Stimulated activated CD4-positive, alpha-beta T cell treated with anti-CD3 and anti-CD28 coated beads, TNF-alpha, amount 100 ng/mL, for 4 hours (primary cell): ENCODE data around the gene RAB2B.
"Not testable (repeated sequence)": the region's sequence is repeated elsewhere in the genome, so short reads cannot be mapped to it uniquely, and the experiment has no call there.

Experiments
- DNase-seq, 3 experiments: peaks; one replicate each; pipeline ENCODE4 v3.0.0-alpha.2; 2020; ENCODE audit warnings: low read depth in 3 of 3

RAB2B gene

DNA sequence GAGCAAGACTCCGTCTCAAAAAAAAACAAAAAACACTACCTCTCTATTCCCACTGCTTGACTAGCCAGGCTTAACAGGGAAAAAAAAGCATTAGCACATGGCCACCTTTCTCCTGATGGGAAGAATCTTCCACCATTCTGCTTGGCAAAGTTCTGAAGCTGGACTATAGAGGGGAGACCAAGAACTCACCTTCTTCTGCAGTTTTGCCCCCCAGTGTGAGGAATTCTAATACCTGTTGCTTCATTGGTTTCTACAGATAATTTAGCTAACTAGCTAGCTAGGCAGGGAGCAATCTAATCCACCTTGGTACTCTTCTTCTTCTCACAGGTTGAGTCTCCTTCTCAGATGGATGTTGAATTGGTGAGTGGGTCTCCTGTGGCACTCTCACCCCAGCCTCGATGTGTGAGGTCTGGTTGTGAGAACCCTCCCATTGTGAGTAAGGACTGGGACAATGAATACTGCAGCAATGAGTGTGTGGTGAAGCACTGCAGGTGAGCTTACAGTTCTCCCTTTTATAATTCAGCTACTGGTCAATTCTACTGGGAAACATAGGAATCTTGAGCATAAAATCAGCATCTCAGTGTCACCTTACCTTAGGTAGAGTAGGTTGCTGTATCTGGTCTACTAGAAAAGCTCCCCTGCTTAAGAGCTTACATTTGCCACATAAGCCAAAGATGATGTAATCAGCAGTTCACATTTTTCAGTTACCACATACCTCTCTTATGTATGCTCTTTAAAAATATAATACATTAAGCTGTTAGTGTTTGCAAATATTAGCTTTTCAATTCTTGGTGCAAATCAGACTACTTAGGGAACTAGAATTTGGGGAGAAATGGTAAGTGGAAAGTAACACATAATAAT lies 18.4 kb upstream of the RAB2B start:
- no peak for DNase-seq

DNA sequence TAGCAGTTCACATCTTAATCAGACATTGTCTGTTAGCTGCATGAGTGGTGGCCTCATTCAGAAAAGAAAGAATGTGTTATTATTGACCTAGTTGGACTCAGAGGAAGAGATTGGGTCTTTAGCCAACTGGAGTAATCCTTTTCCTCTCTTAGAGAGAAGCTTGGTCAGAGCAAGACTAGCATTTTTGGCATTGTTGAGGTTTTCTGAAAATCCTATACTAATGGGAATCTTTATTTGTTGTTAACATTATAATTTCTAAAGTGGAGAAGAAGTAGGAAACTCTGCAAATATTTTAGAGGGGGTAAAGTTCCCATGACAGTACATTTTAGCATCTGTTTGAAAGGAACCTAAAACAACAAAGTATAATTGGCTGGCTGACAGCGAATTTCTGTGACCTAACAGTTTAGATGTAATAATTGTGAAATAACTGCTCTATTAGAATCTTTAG lies 9.9 kb upstream of the RAB2B start:
- no peak for DNase-seq

DNA sequence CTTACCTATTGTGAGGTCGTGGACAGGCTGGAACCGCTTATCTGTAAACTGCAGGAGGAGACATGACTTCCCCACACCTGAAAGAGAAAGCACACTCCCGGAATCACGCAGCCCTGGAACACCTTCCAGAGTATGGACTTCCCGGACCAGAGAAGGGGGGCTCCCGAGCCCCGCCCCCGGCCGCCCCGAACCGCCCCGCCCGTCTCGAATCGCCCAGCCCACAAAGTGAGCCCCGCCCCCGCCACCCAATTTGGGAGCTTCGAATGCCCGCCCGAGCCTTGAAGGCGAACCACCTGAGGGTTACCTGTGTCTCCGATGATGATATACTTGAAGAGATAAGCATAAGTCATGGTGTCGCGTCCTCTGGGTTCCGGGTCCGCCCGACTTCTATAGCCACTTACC lies 235 bp downstream of the RAB2B start:
- peak; percentile 72 to 80 (median 75) for DNase-seq

DNA sequence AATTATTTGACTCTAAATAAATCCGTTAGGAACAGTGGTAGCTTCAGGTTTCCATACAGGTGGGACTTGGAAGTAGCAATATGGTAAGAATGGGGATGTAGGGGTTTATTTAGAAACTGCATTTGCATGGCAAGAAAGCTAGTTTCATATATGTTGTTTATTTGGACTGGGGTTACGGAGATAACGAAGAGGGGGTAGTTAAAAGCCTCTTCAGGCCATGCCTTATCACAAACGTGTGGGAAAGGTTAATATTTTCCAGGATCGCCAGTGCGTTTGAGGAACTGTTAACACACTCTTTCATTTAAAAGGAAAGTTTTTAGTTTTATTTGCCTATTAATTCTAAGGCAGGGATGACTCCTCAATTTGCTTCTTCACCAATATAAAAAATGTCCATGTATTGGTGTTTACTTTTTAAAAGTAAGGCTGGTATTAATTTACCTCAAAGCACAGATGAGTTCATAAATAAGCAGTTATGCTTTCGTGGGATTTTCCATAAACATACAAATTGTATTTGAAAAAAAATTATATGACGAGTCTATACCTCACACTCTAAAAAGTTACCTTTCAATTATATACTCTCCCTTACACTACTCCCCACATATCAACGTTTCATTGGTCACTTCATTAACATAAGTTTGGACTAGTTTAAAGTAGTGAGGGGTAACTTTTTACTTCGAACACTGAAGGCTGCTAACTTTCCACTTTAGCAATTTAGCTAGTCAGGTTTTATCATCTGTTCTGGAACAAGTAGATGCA lies 814 bp downstream of the RAB2B start:
- DNase-seq = no peak

DNA sequence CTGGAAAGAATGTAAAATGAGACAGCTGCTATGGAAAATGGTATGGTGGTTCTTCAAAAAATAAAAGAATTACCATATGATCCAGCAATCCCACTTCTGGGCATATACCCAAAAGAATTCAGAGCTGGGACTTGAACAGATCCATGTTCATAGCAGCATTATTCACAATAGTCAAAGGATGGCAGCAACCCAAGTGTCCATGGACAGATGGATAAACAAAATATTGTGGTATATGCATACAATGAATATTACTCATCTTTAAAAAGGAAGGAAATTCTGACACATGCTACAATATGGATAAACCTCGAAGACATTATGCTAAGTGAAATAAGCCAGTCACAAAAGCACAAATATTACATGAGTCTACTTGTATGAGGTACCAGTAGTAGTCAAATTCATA lies 9.1 kb downstream of the RAB2B start:
- no peak for DNase-seq

DNA sequence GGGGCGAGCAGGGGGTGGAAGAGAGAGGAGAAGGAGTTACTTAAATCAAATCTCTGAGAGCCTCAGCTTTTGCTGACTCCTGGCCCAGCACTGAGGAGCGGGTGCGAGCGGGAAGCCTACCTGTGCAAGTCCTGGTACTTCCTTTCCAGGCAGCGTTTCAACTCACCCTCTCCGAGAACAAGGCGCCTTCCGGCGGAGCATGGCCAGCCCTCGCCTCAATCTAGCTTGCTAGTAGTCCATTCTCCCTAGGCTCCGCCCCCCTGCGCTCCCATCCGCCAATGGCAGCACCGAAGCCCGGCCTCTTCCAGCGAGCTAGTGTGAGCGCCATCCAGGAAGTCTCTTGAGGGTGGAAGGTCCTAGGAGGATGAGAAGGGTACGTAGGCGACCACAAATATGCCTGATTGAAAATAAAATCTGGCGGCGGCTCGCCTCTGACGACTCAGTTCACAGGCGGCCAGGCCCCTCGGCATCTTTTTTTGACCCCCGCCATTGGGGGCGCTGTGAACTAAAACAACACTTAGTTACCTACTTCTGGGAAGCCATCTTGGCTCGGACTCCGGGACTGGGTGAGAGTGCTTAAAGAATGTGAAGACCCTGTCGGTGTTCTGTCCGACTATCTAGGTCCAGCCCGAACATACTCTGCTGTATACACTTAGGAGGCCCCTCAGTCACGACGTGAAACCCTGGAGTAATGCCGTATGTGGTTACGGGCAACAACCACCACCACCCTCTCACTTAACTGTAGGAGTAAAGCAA lies 20.7 kb downstream of the RAB2B start, which contains the start of gene CHD8:
Gene CHD8 (minus strand): TSS at position 212 of the 756 bp plus-strand sequence. CDS start 24,480 bp downstream, outside the sequence.
- DNase-seq = peak; percentile 93 to 99 (median 98)

DNA sequence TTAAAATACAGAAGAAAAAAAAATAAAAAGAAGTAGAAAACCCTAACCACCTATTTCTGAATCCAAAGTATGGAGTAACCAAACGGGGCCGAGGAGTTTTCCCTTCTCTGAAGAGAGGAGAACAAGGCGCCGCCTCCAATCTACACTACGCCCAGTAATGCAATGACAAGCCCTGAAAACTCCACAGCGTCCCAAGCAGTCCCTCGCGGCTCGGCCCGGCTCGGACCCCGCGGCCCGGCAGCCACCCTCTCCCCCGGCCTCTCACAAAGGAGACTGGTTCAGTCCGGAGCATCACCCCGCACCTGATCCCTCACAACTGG lies 21.2 kb downstream of the RAB2B start:
- no peak for DNase-seq

DNA sequence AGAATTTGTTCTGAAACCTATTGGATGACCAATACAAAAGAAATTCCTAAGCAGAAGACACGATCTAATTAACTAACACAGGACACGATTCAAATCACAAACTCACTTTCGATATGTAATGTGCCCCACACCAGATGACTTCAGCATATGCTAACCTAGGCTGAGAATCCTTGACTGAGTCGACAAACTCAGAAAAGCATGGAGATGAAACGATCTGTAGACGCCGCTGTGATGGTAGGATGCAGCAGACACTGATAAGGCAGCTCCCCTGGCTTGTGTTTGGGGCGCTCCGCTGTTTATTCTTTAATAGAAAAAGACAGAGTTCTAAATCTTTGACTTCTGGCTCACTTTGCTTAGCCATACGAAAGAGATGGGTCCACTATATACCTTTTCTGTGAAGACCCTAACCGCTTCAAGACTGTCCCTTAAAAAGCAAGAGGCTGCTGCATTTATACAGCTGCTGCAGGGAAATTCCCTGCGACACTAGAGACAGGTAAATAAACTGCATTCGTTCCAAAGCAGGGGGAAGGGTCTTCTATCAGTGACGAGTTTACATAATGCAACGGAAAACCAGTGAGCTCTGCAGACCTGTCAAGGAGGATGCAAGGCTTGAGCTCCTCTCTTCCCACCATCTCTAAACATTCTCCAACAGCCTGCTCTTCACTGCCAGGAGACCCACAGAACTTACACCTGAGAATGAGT lies 21.8 kb downstream of the RAB2B start:
- no peak for DNase-seq

DNA sequence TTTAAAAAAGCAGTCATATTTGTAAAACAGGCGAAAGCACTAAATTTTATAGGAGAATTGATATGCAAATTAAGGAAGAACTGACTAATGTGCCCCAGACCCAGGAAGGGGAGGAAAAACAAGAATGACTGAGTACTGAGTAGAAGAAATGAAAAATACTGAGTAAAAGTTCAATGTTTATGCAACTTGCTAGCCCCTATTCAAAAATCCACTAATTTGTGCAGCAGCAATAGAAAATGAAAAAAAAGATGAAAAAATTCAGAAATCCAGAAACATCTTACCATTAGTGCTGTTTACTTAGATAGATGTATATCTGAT lies 26.9 kb downstream of the RAB2B start:
- no peak for DNase-seq

DNA sequence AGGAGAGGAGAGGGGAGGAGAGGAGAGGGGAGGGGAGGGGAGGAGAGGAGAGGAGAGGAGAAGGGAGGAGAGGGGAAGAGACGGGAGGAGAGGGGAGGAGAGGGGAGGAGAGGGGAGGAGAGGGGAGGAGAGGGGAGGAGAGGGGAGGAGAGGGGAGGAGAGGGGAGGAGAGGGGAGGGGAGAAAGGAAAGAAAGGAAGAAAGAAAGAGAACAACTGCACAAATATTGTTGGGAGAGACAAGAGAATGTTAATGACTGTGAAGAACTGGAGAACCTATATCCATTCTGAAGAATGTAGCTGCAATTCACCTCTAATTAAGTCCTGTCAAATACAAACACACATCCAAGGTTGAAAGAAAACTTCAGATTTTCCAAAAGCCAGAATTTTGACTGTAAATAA lies 34.1 kb downstream of the RAB2B start:
- not testable (repeated sequence) for DNase-seq

DNA sequence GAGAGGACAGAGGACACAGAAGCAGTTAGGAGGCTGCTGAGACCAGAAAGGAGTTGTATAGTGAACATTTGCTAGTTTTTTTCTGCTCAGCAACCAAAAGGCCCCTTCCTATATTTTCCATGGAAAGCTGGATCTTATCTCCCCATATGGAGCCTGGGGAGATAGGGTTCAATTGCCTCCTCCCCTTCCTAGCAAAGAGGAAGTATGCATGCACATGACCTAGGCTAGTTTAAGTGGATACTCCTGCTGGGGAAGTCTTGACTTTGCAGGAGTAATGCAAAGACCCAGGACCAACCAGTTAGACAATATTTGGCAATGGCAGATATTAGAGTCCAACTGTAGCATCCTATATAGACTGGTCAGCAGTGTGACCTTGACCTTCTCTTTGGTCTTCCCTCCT lies 35.9 kb downstream of the RAB2B start:
- no peak for DNase-seq

DNA sequence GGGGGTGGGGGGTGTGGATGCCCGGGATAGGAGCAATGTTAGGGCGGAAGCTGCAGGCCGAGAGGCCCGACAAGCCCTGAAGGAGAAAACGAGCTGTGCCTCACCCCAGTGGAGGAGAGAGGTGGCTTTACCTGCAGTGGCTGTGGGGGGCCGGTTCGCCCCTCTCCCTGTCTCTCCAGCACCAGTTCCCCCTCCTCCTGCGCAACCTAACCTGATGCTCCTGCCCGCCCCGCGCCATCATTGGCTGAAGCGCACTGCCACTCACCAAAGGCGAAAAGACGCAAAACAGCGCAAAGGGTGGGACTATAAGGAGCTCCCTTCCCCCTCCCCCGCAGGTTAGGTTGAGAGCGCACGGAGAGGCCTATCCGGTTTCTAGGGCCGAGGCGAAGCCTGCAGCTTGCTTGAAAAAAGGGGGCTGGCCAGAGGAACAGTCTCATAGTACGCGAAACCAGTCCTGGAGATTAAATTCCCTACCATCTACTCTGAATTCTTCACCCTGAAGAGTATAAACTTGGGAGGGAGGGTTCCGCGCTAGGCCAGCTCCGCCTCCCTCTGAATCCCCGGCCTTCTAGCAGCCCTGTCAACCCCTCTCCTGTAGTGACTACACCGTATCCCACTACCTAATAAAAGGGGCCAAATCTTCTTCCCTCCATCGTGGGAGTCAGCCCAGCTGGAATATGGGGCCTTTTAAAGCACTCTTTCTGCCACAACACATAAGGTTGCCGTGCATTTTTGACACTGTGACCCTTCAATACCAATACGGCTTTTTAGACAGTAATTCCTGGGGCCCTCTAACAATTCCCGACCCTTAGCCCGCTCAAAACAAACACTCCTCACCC lies 39.5 kb downstream of the RAB2B start:
- DNase-seq = peak; percentile 98

DNA sequence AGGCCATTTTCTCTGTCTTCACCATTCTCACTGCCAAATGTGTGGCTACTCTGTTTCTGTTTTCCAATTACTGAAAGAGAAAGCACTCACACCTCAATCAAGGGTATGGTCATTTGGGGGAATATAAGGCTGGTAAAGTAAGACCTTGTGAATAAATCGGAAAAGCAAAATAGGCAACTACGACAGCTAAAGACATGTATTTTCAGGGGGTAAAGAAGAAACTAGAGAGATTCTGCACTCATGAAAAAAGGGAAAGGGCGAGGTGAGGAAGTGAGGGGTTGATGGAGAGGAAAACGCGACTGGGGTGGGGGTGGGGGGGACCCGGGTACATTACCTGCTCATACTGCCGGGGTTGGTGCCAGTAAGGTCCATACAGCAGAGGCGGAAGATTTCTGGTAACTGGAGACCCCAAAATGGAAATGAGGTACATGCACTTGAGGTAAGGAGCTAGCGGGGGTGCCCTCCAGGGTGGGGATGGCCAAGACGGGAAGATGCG lies 40.1 kb downstream of the RAB2B start:
- DNase-seq = no peak

DNA sequence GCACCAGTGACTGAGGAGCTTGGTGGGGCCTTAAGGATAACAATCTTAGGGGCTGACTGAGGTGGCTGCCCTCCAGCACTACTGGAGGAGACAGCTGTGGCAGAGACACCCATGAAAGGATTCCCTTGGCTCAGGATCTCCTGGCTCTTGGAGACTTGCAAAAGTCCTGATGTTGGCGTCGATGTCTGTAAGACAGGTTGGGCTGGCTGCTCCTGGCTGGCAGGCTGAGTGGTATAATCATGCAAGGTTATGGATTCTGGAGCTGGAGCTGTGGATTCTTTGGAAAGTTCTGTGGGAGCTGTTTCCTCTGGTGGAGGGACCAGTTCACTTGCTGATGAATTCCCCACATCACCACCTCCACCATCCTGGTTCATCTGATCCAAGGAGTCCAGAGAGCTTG lies 45.6 kb downstream of the RAB2B start:
- DNase-seq = no peak

DNA sequence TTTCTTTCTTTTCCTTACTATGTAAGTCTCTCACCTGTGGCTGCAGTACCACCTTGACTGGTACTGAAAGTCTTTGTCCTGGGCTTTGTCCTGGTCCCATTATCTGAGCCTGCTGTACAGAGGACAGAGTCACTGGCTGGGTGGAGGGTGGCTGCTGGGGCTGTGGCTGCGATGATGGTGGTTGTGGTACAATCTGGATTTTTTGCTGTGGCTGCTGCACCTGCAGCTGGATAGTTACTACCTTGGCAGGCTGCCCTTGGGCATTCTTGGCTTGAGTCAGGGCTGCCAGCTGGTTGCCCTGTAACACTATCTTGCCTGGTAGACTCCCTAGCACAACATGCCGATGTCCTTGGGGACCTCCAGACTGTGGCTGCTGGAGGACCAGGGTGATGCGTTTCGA lies 47.8 kb downstream of the RAB2B start:
- no peak for DNase-seq

DNA sequence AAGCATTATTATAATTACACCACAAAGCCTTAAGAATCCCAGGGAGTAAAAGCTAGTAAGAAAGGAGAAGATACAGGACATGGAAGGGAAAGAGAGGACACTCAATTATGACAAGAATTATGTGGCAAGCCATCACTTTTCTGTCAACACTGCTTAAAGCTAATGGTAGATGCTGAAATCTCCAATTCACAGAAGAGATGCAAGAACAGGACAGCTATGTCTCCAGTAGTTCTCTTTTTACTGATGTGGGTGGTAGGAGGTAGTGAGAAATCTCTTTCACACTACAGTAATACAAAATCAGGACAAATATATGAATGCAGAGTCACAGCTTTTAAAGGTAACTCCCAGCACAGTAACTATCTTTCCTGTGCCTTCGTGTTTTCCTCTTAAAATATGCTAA lies 50.1 kb downstream of the RAB2B start:
- no peak for DNase-seq

DNA sequence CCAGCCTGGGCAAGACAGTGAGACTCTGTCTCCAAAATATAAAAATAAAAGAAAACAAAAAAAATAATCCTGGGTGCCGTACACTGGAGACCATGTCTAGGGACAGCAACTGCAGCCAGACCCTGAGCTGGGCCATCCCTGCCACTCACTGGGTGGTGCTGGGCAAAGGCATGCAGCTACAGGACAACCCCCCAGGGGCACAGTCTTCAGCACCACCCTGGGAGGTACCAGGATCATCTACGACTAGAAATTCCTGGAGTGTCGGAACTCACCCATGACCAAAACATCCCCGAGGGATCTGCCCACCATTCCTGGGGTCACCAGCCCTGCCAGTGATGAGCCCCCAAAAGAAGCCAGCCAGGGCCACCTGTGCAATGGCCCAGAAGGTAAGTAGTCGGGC lies 57.2 kb downstream of the RAB2B start:
- DNase-seq = no peak

DNA sequence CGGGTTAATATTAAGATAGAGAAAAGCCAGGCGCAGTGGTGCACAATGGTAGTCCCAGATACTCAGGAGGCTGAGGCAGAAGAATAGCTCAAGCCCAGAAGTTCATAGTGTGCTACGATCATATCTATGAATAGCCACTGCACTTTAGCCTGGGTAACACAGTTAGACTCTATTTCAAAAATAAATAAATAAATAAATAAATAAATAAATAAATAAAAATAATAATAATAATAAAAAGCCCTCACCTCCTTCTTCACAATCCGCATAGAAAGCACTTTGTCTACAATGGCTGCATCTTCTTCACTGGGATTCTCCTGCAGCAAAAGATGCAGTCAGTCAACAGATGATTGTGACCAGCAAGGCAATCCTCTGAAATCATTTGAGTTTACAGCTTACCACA lies 61.4 kb downstream of the RAB2B start:
- DNase-seq = no peak

DNA sequence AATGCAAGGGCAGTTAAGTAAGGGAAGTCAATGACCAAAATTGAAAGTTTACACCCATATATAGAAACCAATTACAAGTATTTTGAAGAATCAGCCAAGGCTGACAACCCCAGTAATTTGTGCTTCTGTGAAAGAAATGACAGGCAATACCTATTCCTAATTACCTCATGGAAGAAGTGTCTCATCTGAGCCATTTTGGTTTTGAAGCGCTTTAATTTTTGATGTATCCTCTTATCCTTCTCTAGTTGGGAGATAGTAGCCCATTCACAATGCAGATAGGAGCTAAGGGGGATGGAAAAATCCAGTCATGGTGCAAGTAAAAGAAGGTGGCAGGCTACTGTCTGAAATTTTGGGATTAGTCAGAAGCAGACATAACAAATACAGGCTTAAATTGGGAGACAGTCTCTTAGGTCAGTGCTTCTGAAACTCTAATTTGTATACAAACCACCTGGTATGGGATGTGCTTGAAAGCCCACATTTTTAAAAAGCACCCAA lies 62.6 kb downstream of the RAB2B start:
- no peak for DNase-seq
